ENCODE results near the gene CNTNAP2.

The CNTNAP2 gene

DNA sequence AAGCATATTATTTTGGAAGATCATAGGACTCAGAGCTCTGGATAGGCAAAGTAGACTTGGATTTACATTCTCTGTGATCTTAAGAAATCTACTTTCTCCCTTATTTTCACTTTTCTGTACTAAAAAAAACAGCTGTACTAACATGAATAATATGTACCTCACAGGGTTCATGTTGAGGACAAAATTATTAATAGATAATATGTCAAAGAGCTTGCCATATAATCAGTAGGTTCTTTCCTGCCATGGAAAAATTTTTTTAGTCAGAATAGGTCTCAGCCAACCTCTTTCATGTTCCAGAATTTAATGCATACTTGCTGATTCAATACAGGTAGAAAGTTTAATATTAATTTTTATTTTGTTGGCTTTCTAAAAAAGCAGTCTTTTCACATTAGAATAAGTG, 1693.7 kb downstream of the CNTNAP2 start:
- H3K27ac ChIP-seq = no peak overlapping the region
- TF ChIP-seq, protein P1, sequence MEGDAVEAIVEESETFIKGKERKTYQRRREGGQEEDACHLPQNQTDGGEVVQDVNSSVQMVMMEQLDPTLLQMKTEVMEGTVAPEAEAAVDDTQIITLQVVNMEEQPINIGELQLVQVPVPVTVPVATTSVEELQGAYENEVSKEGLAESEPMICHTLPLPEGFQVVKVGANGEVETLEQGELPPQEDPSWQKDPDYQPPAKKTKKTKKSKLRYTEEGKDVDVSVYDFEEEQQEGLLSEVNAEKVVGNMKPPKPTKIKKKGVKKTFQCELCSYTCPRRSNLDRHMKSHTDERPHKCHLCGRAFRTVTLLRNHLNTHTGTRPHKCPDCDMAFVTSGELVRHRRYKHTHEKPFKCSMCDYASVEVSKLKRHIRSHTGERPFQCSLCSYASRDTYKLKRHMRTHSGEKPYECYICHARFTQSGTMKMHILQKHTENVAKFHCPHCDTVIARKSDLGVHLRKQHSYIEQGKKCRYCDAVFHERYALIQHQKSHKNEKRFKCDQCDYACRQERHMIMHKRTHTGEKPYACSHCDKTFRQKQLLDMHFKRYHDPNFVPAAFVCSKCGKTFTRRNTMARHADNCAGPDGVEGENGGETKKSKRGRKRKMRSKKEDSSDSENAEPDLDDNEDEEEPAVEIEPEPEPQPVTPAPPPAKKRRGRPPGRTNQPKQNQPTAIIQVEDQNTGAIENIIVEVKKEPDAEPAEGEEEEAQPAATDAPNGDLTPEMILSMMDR (conservative IDR thresholded peaks at IDR 0.05) = no peak

DNA sequence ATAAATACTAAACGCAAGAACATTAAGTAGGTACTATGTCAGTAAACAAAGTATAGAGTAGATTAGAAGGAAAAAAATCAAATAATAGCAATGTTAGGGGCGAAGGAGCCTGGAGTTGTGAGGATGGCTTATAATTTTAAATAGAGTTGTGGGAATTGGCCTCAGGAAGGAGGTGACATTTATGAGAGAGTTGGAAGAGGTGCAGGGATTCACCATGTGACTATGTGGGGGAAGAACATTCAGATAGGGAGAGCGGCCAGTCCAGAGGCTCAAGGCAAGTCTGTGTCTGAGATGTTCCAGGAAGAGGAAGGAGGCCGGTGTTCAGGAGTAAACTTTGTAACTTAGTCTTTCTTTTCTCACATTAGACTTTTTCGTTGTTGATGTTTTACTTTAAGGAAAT, 1695.3 kb downstream of the CNTNAP2 start:
- H3K27ac ChIP-seq = no peak overlapping the region
- TF ChIP-seq, protein P1 (conservative IDR thresholded peaks at IDR 0.05) = no peak

DNA sequence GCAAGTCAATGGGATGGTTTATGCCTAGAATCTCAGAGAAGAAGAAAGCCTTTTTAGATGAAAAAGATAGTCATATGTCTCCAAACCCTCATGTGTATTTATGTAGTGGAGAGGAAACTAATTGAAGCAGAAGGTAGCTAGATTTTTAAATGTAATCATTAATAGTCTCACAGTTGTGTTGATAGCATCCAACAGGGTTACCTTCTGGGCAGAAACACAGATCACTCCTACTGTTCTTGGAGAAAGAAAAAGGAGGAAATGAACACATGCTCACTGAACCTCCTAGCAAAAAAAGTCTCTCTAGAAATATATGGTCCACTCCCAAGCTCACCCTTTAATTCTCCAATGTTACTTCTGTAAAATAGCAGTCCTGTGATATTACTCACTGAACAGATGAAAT, 1696.7 kb downstream of the CNTNAP2 start:
- TF ChIP-seq, protein P1 (conservative IDR thresholded peaks at IDR 0.05) = no peak
- no peak overlapping the region for H3K27ac ChIP-seq

DNA sequence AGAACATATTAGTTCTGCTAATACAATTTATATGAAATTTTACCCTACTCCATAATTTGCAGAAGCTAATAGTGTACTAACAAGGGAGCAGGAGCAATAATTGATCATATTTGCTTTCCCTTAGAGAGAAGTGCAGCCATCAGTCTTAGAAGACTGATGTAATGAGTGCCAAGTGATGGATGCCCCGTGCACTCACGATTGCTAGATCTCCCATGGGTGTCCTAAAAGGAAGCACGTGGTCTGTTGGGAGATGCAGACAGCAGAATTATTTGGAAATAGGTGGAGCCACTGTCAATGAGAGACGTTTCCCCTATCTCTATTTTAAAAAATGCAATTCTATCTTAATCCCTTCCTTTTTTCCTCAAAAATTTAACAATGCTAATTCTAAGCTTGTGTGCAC, 1701.7 kb downstream of the CNTNAP2 start:
- TF ChIP-seq, protein P1 (conservative IDR thresholded peaks at IDR 0.05) = no peak
- no peak overlapping the region for H3K27ac ChIP-seq

DNA sequence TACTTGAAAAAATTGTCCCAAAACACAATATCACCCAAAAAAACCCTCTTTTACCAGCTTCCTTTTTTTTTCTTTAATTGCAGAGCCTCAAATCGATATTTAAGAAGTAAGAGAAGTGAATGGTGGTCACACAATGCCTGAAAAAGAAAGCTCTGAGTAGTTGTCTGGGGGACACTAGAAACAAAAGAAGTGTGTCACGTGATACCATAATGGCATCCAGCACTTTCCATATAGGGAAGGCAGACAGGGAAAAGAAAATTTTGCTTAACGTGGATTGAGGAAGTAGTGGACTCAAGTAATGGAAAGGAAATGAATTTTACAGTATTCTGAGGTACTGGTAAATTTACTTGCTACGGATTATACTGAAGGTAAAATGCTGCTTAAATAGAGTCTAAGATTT, 1708.1 kb downstream of the CNTNAP2 start:
- H3K27ac ChIP-seq = no peak overlapping the region
- TF ChIP-seq, protein P1 (conservative IDR thresholded peaks at IDR 0.05) = no peak

DNA sequence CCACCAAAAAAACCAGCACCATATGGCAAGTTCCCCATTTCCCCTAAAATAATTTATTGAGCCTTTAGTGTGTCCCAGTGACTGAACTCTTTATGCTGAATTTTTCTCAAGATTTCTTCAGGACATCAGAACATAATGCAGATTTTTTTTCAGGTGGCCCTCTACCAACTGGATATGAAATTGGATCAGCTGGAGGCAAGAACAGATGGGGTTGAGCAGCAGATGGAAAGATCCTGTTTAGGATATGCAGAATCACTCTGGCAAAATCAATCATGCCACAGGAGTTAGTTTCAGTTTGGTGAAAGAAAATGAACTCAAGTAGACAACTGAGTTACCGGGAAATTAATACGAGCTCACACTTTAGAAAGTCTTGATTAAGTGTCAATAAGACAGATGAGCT, 1712.4 kb downstream of the CNTNAP2 start:
- TF ChIP-seq, protein P1 (conservative IDR thresholded peaks at IDR 0.05) = no peak

DNA sequence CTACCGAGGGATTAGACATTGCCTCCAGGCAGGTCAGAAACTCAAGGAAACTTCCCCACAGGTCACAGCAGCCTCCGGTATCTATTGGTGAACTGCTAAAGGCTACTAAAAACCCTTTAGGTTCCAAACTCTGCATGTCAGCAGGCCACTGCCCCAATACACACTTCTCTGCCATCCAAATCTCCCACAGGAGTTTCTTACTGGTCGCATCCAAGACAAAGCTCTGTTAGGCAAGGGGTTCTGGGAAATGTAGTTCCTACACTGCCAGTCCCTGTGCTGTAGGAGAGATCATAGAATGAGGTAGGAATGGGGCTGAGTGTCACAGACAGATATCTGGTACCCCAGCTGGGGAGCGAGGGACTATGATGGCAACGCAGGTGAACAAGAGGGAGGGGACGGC, 1717.0 kb downstream of the CNTNAP2 start:
- TF ChIP-seq, protein P1 (conservative IDR thresholded peaks at IDR 0.05) = no peak
- H3K27ac ChIP-seq = no peak overlapping the region

More for the DNA sequence above, 1712.4 kb downstream of the CNTNAP2 start:
- H3K27ac ChIP-seq = no peak overlapping the region

DNA sequence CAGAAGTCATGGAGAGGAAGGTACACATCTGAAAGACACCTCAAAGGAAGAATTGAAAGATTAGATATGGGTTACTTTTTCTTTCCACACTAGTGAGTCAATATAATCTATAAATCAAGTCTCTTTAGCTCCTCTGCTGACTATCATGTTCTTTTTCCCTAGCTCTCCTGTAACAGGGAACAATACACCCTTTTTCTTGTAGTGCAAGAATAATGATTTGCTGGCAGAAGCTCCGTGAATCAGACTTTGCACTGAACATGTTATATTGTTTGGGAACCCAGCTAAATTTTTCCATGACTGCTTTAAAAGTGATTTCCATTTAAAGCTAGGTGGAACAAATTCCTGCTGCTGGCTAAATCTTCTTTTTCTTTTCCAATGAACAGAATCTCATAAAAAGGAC, 1717.4 kb downstream of the CNTNAP2 start:
- H3K27ac ChIP-seq = no peak overlapping the region
- TF ChIP-seq, protein P1 (conservative IDR thresholded peaks at IDR 0.05) = no peak

Data from VCaP (cell line).